Stimulated activated CD8-positive, alpha-beta memory T cell treated with anti-CD3 and anti-CD28 coated beads, Interleukin-4, amount 100 ng/mL, for 24 hours (primary cell): ENCODE measurements around the gene MAPK8IP2.
A peak's percentile ranks its signal among the peaks of the same experiment; 100 is the strongest.
"Not testable (repeated sequence)": the region's sequence is repeated elsewhere in the genome, so short reads cannot be mapped to it uniquely, and the experiment has no call there.

Source experiments
- DNase-seq: peaks from one replicate; pipeline ENCODE4 v3.0.0-alpha.2; 2020; ENCODE audit warnings: low read depth

The MAPK8IP2 gene

DNA sequence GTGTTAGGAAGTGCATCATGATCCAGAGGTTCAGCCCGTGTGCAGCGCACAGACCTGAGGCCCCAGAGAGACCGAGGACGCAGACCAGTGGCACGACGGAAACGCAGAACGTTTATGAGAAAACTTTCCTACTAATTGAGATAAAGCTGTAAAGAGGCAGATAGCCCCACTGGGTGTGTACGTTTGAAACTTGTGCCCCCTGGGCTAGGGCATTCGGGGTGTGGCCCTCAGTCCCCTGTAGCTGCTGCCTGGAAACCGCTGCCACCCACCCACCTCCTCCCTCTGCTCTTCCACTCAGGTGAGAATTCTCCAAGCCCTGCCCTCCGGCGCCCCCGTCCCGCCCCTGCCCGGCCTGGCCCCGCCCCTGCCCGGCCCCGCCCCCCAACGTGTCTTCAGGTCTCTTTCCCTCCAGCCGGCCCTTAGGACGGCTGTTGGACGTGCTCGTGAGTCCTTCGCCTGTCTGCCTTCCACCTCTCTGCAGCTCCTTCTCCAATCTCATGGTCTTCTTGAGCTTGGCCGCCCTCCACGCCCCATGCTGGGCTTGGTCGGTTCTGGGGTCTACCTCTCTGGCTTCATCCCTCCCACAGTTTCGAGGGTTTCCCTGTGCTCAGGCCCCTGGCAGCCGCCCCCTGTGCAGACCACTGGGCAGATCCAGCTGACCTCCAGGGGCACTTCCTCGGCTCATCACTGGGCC is 12.1 kb downstream of the MAPK8IP2 start:
- DNase-seq: no peak

DNA sequence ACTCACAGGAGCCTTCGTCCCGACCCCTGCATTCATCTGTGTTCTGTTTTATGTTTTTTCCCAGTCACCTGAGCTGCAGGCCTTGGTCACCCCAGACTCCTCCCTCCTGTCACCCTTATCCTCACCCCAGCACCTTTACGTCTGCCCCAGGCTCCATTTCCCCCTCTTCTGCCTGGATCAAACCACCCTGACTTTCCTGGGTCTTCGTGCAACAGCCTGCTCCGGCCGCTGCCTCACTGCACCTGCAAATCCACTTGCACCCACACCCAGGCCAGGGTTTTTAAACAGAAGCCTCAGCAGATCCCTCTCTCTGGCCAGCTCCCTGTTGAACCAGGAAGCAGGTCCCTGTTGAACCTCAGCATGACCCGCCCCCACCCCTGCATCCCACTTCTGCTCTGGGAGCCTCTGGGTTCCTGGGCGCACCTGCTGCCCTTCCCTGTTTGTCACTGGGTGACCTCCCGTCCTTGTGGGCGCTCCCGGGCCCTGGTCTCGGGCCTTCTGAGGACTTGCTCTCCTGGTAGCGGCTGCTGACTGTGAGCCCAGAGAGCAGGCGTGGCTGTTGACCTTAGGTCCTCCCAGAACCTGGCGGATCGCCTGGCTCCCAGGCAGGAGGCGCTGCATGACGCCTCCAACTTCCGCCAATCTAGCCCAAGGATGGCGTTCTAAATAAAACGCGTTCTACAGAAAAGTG is 12.8 kb downstream of the MAPK8IP2 start:
- no peak for DNase-seq

DNA sequence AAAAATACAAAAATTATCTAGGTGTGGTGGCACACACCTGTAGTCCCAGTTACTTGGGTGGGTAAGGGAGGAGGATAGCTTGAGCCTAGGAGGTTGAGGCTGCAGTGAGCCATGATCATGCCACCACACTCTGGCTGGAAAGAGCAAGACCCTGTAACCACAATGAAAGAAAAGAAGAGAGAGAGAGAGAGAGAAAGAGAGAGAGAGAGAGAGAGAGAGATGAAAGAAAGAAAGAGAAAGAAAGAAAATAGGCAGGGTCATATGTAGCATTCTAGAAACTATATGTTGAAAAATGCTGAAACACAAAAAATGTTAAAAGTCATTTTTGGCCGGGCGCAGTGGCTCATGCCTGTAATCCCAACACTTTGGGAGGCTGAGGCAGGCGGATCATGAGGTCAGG is 13.7 kb downstream of the MAPK8IP2 start:
- not testable (repeated sequence) for DNase-seq

DNA sequence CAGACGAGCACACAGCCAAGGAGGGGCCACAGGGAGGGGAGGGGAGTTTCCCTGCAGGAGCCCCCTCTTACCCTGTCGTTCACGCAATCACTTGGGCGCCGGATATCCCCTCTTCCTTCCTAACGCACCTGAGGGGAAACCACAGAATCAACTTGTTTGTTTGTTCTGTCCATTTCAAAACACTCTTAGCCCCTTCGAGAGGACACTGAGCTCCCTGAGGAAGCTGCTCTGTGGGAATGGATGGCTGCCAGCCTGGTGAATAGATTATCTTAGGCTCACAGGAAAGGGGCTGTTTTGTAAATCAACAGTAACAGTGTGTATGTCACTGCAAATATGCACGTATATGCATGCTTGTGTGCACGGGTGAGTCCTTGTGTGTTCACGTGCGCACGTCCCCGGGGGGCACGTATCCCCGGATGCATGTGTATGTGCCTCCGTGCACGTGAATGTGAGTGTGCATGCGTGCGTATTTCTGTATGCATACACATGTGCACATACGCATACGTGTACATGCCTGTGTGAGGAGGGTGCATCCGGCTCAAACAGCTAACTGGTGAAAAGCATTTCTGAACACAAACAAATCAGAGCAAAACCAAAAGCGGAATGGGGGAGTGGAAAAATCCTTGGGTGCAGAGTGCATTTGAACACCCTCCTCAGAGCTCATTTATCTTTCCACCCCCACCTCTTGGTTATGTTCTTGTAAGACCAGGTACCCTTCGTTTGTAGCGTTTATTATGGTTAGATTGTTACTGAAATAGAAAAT is 20.2 kb downstream of the MAPK8IP2 start:
- DNase-seq: no peak

DNA sequence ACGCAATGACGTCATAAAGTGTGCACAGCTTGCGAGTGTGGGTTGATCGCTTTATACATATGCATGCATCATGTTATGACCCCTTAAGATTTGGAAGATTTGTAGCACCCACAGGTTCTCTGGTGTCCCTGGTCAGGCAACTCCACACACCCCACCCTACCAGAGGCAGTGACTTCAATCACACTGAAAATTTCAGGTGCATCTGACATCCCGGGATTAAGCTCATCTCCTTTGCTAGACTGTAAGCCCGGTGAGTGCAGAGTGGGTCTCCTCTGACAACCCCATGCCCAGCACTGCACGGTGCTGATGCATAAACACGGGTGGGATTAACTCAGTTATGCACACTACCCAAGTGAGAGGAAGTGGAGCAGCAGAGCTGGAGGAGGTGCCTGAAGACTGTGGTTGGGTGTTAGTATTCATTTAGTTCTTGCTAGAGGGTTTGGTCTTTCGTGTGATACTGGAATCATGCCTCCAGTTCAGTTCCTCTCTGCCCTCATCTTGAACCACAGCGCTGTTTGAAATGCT is 20.8 kb downstream of the MAPK8IP2 start:
- no peak for DNase-seq

DNA sequence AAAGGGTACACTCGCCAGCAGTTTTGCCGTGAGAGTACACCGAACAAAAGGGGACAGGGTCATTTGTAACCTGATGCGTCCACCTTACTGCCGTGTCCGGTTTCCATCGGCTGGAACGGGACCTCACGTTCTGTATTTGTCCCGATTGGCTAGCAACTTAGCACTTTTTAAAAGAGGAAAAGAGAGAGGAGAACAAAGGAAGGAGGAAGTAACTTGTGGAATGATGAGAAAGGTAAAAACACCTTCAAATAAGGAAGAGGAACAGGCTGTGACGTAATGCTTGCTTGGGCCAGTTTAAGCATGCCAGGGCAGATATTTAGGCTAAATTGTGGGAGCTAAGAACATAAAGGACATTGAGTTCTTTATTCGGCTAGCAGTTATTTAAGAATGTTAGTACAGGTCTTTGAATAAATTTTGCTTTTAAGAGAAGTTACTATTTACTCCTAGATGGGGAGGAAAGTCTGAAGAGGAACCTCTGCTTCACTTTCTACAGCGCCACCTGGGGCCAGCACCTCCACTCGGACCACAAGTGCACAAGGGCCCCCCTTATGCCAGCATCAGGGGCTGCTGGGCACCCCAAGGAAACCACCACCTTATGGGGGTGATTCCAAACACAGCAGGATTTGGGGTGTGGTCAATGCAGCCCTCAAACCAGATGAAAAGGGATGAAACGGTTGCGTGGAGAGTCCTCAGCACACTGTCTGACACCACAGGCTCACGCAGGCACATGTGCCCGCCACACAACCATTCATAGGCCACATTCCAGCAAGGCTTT is 21.5 kb downstream of the MAPK8IP2 start:
- no peak for DNase-seq

DNA sequence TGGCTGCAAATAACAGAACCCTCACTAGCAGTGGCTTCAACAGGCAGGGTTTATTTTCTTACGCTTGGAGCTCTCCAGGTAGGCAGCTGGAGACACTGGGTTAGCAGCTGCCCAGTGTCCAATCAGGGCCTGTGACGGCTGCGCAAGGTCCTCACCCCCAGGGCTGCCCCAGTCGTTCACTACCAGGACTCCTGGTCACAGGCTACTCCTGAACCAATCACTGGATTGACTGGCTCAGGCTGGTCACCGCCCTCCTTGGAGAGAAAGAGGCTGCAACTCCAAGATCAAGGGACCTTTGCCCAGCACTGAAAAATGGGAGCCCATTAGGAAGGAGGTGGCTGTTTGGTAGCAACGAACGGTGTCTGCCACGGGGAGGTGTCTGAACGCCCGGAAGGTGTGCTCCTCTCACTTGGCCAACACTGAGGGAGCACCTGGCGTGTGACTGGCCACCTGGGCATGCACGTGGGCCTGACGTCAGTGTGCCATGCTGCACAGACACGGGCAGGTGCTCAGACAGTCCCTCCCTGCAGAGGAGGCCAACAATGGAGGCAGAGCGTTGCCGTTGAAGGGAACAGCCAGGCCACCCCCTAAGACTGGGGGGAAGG is 22.2 kb downstream of the MAPK8IP2 start:
- DNase-seq: no peak

DNA sequence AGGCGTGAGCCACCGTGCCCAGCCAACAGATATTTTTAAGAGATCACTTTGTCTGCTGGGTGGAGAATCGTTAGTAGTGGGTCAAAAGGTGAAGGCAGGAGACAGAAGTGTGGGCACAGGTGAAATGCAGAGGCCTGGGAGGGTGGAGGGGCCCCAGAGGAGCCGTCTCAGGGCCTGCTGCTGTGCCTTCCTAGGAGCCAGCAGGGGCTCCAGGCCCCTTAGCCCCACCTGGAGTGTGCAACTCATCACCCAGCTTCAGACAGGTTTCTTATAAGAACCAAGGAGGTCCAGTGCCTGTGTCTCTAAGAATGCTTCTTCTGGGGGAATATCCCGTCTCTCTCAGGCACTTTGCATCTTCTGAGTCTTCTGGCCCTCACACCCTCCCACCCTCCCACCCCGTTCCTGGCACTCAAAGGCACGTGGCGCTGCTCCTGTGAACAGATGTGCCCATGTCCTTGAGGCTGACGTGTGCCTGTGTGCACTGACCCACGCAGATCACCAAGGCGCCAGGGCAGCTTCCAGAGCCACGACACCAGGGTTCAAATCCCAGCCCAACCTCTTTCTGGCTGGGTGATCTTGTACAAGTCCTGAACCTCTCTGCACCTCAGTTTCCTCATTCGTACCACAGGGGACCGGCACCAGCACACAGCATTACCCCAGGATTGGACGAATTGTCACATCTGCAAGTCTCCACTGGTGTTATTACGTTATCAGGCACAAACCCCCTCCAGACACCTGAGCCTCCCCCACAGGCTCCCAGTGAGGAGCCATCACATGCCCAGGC is 23.9 kb downstream of the MAPK8IP2 start:
- DNase-seq: no peak

DNA sequence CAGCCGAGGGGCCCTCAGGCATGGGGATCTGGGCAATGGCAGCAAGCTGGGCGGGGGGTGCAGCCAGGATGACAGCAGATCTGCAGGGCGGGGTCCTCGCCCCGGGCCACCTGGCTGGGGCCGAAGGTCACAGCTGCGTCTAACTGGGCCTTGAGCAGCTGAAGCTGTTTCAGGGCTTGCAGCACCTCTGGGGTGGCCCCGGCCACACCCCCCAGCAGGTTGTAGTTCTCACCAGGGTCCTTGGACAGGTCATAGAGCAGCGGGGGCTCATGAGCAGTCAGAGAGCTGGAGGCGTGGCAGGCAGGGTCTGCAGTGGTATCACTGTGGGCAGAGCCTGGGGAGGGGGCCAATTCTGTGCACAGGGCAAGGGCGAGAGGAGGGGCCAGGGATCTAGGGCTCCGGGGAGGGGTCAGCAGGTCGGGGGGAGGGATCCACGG is 24.6 kb downstream of the MAPK8IP2 start:
- no peak for DNase-seq

DNA sequence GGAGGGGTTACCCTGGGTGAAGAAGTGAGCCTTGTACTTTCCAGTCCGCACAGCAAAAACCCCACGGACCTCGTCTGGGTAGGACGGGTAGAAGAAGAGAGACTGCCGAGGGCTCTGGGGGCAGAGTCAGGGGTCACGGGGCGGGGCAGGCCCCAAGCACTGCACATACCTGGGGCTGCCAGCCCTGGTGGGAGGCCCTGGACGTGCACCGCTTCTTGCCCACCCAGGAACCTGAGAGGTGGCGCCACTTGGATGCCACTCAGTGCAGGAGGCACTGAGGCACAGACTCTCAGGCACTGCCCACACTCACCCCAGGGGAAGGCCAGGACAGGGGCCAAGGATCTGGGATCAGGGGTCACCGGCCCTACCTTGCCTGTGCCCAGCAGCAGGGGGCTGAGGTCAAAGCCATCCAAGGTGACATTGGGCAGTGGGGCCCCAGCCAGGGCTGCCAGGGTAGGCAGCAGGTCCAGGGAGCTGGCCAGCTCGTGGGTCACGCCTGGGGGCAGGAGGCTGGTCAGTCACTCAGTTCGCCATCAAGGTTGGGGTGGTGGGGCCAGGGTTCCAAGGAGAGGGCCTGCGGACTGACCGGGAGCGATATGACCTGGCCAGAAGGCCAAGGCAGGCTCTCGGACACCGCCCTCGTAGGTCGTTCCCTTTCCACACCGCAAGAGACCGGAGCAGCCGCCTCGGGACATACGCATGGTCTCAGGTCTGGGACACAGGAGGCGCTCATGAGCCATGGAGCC is 25.1 kb downstream of the MAPK8IP2 start:
- no peak for DNase-seq

DNA sequence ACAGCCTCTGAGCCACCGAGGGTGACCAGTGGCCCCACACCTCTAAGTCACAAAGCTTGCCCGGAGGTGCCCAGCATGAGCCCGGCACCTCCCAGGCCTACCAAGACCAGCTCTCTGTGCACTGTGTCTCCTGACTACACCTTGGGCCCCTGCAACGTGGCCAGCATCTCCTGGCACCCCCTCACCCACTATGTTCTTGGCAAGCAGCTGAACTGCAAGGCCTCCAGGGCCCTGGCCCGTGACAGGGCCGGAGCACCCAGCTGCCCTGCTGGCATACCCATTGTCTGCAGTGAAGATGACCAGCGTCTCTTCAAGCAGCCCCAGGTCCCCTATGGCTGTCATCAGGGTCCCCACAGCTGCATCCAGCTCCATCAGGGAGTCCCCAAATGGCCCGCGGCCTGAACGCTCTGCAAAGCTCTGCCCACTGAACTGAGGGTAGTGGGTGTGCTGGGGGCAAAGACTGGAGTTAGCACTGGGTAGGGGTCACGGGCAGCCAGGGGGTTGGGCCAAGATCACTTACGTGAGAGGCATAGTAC is 25.8 kb downstream of the MAPK8IP2 start:
- no peak for DNase-seq

DNA sequence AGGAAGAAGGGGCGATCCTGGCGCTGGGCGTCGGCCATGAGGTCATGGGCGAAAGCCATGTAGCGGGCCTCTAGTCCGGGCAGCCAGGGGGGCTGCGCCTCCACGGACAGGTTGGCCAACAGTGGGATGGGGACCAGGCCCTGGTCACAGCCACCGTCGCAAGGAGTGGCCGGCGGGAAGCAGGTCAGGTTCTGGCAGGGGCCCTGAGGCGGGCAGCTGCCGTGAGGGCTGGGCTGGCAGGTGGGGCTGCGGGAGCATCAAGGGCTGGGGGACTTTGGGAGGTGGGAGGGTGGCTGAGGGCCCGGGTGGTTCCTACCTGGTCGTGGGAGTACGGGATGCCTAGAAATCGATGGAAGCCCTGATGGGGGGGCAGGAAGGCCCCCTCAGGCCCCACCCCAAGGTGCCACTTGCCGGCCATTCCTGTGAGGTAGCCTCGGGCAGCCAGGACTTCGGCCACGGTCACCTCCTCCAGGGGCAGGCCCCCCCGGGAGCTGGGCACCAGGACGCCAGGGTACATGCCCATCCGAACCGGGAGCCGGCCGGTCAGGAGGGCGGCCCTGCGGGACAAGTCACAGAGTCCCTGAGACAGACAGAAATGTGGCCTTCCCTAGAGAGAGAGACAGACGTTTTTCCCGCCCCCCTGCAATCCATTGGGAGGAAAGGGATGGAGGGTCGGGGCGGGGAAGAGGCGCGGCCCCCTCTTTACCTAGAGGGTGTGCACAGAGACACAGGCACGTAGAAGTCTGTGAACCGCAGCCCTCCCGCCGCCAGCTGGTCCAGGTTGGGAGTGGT is 26.5 kb downstream of the MAPK8IP2 start:
- DNase-seq: no peak

DNA sequence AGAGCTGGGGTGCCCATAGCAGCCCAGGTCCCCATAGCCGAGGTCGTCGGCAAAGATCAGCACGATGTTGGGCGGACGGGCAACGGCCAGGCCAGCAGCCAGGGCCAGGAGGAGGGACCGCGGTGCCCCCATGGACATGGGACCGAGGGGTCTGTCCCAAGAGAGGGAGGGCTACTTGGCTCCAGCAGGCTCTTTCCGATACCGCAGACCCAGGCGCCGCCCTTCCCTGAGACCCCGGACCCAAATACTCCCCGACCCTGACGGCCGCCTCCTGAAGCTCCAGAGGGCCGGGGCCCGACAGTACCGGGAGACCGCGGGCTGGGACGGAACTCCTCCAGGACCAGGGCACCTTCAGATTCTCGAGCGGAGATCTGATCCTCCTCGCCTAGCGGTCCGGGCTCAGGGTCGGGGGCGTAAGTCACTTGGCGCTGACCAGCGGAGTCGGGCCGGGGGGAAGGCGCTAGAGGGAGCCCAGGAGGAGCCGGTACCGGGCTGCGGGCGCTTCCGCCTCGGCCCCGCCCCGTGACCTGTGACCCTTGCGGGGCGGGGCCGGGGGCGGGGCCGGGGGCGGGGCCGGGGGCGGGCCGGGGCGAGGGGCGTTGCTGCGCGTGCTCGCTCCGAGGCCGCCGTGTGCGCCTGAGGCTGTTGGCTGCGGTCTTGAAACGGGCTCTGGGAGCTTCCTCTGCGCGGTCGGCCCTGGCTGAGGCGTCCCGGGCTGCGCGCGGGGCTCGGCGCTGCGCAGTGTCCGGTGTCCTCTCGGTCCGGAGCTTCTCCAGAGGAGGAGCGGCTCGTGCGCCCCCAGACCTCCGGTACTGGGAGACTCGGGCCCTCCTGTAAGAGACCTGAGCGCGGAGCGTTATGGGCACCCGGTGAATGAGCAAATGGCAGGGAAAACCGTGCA is 27.3 kb downstream of the MAPK8IP2 start, which contains the start of gene ARSA:
Gene ARSA, minus strand, starts transcription at position 511 of the 901 bp plus-strand sequence. Its CDS starts 373 bp downstream, at position 138.
- DNase-seq: peak; percentile 58

DNA sequence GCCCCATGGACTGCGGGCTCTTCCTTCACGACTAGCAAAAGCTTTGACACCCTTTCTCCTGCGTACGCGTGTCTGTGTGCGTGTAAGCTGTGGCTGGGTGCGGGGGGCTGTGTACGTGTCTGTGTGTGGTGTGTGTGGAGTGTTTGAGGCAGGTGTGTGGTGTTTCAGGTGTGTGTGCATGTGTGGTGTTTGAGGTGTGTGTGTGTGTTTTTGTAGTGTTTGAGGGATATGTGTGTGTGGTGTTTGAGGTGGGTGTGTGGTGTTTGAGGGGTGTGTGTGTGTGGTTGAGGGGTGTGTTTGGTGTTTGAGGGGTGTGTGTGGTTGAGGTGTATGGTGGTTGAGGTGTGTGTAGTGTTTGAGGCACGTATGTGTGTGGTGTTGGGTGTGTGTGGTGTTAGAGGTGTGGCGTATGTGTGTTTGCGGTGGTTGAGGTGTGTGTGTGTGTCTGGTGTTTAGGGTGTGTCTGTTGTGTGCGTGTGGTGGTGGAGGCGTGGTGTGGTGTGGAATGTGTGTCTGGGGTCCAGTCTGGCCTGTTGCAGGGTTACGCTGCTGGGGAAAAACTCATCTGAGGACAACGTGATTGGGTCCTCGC is 28.0 kb downstream of the MAPK8IP2 start:
- DNase-seq: no peak

DNA sequence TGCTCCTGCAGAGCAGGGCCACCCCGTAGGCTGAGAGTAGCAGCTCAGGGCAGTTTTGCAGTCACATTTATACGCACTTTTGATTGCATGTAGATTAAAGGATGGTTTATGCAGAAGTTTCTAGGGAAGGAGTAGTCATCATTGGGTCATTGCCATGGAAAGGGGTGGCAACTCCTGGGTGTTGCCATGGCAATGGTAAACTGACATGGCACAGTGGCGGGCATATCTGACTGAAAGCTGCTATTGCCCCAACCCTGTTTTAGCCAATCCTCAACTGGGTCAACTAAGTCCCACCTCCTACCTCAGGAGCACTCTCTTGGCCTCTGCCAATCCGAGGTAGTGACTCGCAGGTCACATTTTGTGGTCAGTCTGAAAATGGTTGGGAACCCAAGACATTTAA is 29.8 kb downstream of the MAPK8IP2 start:
- DNase-seq: no peak

DNA sequence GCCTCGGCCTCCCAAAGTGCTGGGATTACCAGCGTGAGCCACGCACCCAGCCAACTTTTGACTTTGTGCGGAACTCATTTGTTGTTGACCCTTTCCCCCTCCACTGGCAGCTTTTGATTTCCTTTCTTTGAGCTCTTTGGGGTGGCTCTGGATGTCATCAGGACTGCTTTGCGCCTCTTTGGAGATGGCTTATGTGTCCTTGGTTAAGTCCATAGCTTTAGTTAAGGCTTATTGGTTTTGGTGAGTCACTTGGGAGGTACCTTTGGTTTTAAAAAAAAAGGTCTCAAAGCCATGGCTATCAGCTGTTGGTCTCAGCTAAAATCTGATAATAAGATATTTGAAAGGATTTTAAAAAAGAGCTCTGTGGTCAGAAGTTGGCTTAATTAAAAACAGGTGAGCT is 32.5 kb downstream of the MAPK8IP2 start:
- no peak for DNase-seq

DNA sequence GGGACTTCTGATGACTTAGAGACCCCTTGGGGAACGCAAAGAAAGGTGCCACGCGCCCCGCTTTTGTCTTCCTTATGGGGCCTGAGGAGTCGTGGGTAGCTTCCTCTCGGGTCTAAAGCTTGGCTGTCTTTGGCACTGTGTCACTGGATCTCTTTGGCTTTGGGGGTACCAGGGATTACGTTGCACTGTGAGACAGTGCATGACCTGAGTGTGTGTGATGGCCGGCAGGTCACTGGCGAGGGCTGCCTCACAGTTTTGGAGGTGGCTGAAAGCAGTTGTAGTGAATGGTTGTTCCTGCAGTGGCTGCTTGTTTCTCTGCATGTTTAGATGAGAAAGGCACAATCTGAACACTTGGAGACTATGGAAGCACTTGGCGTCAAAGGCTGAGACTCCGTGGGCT is 33.2 kb downstream of the MAPK8IP2 start:
- no peak for DNase-seq
